ENCODE data around the gene ASIC2.

The ASIC2 gene

GRCh38 chr17:33055171-33055611 lies 237.9 kb downstream of the ASIC2 start:
- no peak for DNase-seq

- DNase-seq, result no peak
Observed at GRCh38 chr17:33054412-33054811, 238.7 kb downstream of the ASIC2 start.

DNA sequence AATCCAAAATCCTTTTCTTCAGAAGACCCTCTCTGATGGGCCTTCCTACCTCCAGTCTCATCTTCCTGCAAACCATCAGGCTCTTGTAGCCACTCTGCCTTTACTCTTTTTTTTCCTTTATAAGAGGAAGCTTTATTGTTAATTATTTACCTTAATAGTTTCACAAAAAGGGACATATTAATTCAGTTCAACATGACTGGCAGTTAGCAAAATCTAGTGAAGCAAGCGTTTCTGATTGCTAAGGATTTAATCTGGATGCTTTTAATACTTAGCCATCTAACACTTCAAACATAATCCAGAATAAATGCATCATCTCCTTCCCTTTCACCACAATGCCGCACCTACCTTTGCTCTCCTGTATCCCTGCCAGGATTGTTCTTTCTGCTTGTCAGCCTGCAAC lies 239.4 kb downstream of the ASIC2 start:
- DNase-seq, result no peak

- DNase-seq, result no peak
Observed at GRCh38 chr17:33052856-33053255, 240.2 kb downstream of the ASIC2 start.

DNA sequence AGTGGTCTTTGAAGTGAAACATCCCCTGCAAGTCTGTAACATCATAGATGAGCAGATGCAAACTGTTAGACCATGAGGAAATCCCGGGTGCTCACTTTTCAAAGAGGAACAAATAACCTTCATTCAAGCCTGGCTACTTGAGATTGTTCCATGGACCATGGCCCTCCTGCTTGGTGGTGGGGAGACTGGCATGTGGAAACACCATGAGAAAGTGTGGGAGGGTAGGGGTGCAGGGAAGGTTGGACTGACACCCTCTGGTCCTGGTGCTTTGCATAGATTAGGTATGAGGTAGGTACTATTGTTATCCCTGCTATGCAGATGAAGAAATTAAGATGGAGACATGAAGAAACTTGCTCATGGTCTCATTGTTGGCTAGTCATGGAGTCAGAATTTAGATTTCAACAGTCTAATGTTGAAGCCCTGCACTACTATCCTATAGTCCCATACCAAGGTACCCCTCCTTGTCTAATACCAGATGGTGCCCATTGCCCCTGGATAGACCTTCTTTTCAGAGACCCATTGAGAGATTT lies 242.4 kb downstream of the ASIC2 start:
- no peak for DNase-seq

GRCh38 chr17:33049781-33050414 lies 243.2 kb downstream of the ASIC2 start:
- peak; percentile 6 to 67 for DNase-seq

GRCh38 chr17:33046361-33047255 lies 246.5 kb downstream of the ASIC2 start:
- DNase-seq, result no peak

GRCh38 chr17:33045216-33045615 lies 247.9 kb downstream of the ASIC2 start:
- DNase-seq, result no peak

DNA sequence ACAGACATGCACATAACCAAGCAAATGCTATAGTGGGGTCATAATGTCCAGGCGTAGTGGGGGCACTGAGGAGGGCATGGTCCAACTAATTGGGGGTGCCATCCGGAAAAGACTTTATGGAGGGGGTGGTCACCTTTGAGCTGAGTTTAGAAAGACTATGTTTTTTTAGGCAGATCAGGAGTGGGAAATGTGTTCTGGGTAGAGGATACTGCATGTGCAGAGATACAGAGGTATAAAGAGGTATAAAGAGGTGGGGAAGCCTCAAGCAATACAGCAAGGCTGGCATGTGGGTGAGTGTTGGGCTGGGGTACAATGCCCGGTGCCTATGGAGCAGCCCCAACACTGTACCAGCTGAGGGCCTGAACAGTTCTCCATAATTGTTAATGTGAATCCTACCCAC lies 248.3 kb downstream of the ASIC2 start:
- no peak for DNase-seq

DNA sequence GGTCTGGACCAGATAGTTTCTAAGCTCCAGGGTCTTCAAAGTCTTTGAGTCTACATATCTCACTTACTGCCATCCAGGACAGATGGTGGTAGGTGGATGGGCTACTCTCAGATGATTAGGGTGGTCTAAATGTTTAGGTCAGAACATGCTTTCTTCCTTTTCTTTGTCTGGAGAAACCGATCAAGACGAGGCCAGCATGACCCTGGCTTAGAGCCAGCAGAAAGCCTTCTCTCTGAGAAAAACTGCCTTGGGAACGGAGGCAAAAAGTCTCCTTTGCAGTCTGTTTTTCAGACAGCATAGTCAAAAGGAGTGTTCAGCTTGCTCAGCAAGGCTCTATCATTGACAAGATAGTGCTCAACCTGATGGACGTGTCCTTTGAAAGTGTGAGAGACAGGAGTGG lies 252.6 kb downstream of the ASIC2 start:
- no peak for DNase-seq

DNA sequence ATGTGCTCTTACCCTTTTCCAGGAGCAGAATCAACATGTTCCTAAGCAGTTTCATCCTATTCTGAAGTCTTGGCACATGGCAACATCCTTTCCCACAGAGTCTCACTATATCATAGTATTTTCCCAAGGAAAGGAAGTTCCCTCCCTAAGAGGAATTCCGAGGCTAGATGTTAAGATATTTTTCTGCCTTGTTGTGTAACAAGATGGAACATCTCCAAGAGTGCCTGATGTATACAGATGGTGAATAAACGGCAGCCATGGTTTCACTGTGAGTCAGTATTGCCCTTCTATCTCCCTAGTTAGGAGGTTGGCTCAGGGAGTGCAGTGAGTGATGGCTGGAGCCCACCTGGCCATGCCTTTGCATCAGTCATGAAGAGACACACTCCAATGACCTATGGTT lies 253.2 kb downstream of the ASIC2 start:
- no peak for DNase-seq

DNA sequence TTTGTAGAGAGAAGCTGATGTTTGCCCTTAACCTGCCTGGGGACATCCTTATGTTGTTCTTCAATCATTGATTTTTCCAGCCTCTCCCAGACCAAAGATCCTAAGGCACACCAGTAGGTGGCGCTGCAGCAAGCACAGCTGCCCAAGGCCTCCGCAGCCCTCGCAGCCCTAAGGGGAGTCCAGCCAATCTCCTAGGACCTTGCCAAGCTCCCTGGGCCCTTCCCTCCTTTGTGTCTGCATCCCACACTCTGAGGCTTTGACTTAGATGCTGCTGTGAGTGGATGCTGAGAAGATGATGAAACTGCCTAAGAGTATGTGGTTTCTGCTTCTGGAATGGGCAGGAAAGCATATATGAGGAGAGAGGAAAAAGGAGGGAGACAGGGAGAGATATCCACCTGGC lies 254.4 kb downstream of the ASIC2 start:
- DNase-seq, result peak in 1 of 2 donors; percentile 17

DNA sequence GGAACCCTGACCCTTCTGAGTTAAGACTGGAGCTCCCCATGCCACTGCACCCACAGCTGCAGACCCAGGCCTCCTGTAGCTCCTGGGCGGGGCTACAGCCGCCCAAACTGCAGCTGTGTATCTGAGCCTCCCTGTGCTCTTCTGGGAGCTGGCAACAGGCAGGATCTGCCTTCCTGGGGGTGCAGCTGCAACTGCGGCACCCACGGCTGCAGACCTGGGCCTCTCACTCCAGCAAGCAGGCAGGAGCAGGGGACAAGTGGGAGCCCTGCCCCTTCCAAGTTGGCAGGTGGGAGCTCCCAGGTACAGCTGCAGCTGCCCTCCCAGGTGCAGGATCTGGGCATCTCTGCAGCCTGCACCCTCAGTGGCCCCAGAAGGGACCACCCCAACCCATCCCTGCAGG lies 259.9 kb downstream of the ASIC2 start:
- DNase-seq, result no peak

- DNase-seq, result no peak
Observed at GRCh38 chr17:33028778-33029177, 264.3 kb downstream of the ASIC2 start.

DNA sequence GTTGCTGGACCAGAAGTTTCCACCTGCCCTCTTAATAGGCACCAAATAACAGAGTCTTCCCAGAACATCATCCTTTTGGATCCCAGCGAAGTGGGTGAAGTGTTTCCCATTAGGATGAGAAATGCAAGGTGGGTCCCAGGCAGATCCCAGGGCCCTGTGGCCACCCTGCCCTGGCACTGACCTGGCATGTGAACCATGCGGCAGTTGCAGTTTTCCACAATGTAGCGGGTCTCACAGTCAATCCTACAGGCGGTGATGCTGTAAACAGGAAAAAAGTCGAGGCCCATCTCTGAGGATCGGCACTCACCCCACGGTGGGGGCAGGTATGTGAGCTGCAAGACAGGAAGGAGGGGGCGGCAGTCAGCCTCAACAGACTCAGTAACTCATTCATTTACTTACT lies 265.0 kb downstream of the ASIC2 start:
- DNase-seq, result no peak

- DNase-seq, result no peak
Observed at GRCh38 chr17:33024688-33025486, 268.2 kb downstream of the ASIC2 start.

GRCh38 chr17:33023790-33024189 lies 269.3 kb downstream of the ASIC2 start:
- DNase-seq, result no peak

DNA sequence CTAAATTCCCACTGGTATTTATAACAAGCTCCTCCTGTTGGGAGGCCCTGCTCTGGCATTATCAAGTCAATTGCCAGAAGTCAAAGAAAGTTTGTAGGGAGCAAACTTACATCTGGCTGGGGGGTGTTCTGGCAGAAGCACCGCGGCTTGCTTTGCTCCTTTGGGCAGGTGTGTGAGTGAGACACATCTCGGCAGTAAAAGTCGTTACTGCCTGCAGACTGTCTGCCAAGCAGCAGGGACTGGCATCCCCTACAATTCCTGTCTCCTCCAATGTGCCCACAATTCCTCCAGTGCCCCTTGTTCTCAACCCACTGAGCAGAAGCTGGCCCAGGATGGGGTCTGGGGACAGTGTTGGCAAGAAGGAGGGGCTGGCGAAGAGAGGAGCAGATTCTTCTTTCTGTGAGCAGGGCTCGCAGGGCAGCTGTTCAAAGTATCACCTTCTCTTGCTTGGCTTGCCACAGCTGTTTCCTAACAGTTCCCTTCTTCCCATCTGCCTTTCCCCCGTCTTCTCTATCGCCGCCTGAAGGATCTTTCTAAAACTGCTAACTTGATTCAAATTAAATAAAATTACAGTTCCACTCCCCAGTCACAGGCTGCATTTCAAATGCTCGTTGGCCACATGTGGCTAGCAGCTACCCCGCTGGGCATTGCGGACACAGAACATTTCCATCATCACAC lies 271.2 kb downstream of the ASIC2 start:
- DNase-seq, result no peak

DNA sequence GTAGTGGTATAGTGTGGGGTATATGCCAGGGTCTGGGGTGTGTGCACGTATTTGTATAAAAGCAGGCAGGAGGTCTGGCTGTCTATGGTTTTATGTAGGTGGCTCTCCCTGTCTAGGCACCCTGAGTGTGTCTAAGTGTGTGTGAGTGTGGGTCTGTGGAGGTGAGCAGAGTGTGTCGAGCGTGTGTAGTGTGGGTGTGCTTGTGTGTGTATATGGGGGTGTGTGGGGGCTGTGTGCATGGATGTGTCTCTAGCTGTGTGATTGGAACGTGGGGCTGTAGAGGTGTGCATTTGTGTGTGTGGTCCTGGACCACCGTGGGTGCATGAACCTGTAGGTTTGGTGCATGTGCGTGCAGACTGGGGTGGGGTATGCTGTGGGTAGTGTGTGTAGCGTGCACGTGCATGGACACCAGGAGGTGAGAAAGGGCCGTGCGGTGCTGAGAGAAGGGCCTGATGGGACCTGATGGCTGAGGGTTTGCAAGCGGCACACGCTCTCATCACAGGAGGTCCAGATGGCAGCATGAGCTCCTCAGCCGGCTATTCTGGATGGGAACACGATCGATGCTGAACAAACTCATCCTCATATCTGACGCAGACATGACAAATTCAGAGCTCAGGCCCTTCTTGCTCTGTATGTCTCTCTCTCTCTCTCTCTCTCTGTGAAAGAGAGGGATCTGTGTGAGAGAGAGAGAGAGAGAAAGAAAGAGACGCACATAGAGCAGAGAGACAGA lies 273.8 kb downstream of the ASIC2 start:
- DNase-seq, result no peak

- DNase-seq, result no peak
Observed at GRCh38 chr17:33017366-33017765, 275.7 kb downstream of the ASIC2 start.

GRCh38 chr17:33016920-33017319 lies 276.2 kb downstream of the ASIC2 start:
- no peak for DNase-seq
